HepG2 (cell line): ENCODE data around the gene GUK1. TPM values are rescaled to one million over a fixed set of nuclear protein-coding genes. Genes with fewer than 3 reads are reported as not detected.

Experiments used
- AGO1 ChIP-seq: fragments of 200-400 bp; formaldehyde crosslinking; IDR thresholded peaks from 2 replicates; pipeline ENCODE4 v1.6.1; 2017; ENCODE audit warnings: mild to moderate bottlenecking, low read depth, low read length, moderate library complexity; ENCODE audit not compliant: poor library complexity, severe bottlenecking
- AGO2 ChIP-seq: fragments of 200-400 bp; formaldehyde crosslinking; optimal IDR thresholded peaks from 2 replicates; pipeline ENCODE3; 2017; ENCODE audit warnings: mild to moderate bottlenecking, low read depth, low read length, moderate library complexity
- FIP1L1 ChIP-seq: fragments of 200-400 bp; formaldehyde crosslinking; IDR thresholded peaks from 2 replicates; pipeline ENCODE4 v1.6.1; 2018; ENCODE audit warnings: low read depth, mild to moderate bottlenecking, low read length, moderate library complexity, borderline replicate concordance; ENCODE audit not compliant: insufficient read depth
- GTF3A ChIP-seq: sonication (generic); formaldehyde crosslinking; conservative IDR thresholded peaks from 2 replicates; pipeline ENCODE4 v1.4.0; 2020; ENCODE audit warnings: mild to moderate bottlenecking, missing genetic modification reagents
- HMGA1 ChIP-seq: sonication (generic); formaldehyde crosslinking; conservative IDR thresholded peaks from 2 replicates; pipeline ENCODE4 v1.4.0; 2020; ENCODE audit warnings: missing genetic modification reagents
- ONECUT2 ChIP-seq: sonication (generic); formaldehyde crosslinking; IDR thresholded peaks from 2 replicates; pipeline ENCODE4 v1.4.0; 2020; ENCODE audit warnings: missing genetic modification reagents
- SALL1 ChIP-seq: sonication (generic); formaldehyde crosslinking; IDR thresholded peaks from 2 replicates; pipeline ENCODE4 v1.8.0; 2022; ENCODE audit warnings: mild to moderate bottlenecking, missing genetic modification reagents
- SALL2 ChIP-seq: sonication (generic); formaldehyde crosslinking; IDR thresholded peaks from 2 replicates; pipeline ENCODE4 v1.8.1; 2023; ENCODE audit warnings: mild to moderate bottlenecking, missing genetic modification reagents, inconsistent platforms
- SIN3B ChIP-seq: fragments of 150-350 bp; IDR thresholded peaks from 2 replicates; pipeline ENCODE4 v1.6.1; 2014; ENCODE audit warnings: low read length
- STAT5B ChIP-seq: sonication (generic); formaldehyde crosslinking; IDR thresholded peaks from 2 replicates; pipeline ENCODE4 v1.4.0; 2020; ENCODE audit warnings: missing genetic modification reagents
- ZBTB21 ChIP-seq: sonication (generic); formaldehyde crosslinking; IDR thresholded peaks from 2 replicates; pipeline ENCODE4 v1.4.0; 2020; ENCODE audit warnings: missing genetic modification reagents
- ZFP82 ChIP-seq: sonication (generic); formaldehyde crosslinking; IDR thresholded peaks from 2 replicates; pipeline ENCODE4 v1.5.1; 2020; ENCODE audit warnings: mild to moderate bottlenecking, missing genetic modification reagents, borderline replicate concordance
- ZNF253 ChIP-seq: sonication (generic); formaldehyde crosslinking; IDR thresholded peaks from 2 replicates; pipeline ENCODE4 v1.8.0; 2022; ENCODE audit warnings: mild to moderate bottlenecking, missing genetic modification reagents, borderline replicate concordance
- ZNF296 ChIP-seq: sonication (generic); formaldehyde crosslinking; conservative IDR thresholded peaks from 2 replicates; pipeline ENCODE4 v1.5.0; 2020; ENCODE audit warnings: mild to moderate bottlenecking, missing genetic modification reagents
- ZNF335 ChIP-seq: sonication (generic); formaldehyde crosslinking; IDR thresholded peaks from 2 replicates; pipeline ENCODE4 v1.4.0; 2020; ENCODE audit warnings: missing genetic modification reagents
- ZNF607 ChIP-seq: sonication (generic); formaldehyde crosslinking; IDR thresholded peaks from 2 replicates; pipeline ENCODE4 v1.5.1; 2020; ENCODE audit warnings: missing genetic modification reagents, mild to moderate bottlenecking, borderline replicate concordance
- ZNF83 ChIP-seq: sonication (generic); formaldehyde crosslinking; IDR thresholded peaks from 2 replicates; pipeline ENCODE4 v1.4.0; 2020; ENCODE audit warnings: missing genetic modification reagents, mild to moderate bottlenecking, borderline replicate concordance
- ZSCAN25 ChIP-seq: sonication (generic); formaldehyde crosslinking; IDR thresholded peaks from 2 replicates; pipeline ENCODE4 v1.8.0; 2022; ENCODE audit warnings: mild to moderate bottlenecking, missing genetic modification reagents
- polyA plus RNA-seq, 8 experiments: library from polyadenylated mRNA; depleted of rRNA in 3 of 8; stranded (reverse) in 7 of 8; unstranded in 1 of 8; fragments of >200 nt; fragmentation: Illumina TruSeq in 4 of 8; extraction: Trizol in 4 of 8; gene quantifications; 2 replicates each; pipeline versions ENCODE4 v1.2.1 to v1.2.3, GENCODE V29; 2011 to 2016; ENCODE audit warnings: low read depth in 4 of 8, missing spikeins in 1 of 8, mixed read lengths in 1 of 8; ENCODE audit not compliant: insufficient read depth in 1 of 8
- total RNA-seq, 5 experiments: library from RNA; depleted of rRNA; stranded (reverse); fragments of >200 nt; fragmentation: Illumina TruSeq; extraction: Trizol; gene quantifications; 2 replicates each; pipeline ENCODE4 v1.2.3, GENCODE V29; 2016; ENCODE audit warnings: low read depth in 1 of 5
- TF ChIP-seq, protein P1 (sequence below), 2 experiments: fragments of 450-650 bp in 1 of 2; sonication (generic) in 1 of 2; formaldehyde crosslinking; IDR thresholded peaks; 2 replicates each; pipeline versions ENCODE4 v1.5.0 to v1.8.0; 2020 to 2022; ENCODE audit warnings: mild to moderate bottlenecking in 1 of 2, missing genetic modification reagents in 1 of 2
- TF ChIP-seq, protein P2 (sequence below): sonication (generic); formaldehyde crosslinking; IDR thresholded peaks from 2 replicates; pipeline ENCODE4 v1.4.0; 2020; ENCODE audit warnings: missing genetic modification reagents, borderline replicate concordance
- TF ChIP-seq, protein P3 (sequence below): sonication (generic); formaldehyde crosslinking; IDR thresholded peaks from 2 replicates; pipeline ENCODE4 v1.4.0; 2020; ENCODE audit warnings: missing genetic modification reagents

GUK1 gene
- total and polyA plus RNA-seq, 2 of the 13 experiments (the other 11 are each of a cell fraction or from before 2014, with no cell fraction given) = 116 to 154 TPM

DNA sequence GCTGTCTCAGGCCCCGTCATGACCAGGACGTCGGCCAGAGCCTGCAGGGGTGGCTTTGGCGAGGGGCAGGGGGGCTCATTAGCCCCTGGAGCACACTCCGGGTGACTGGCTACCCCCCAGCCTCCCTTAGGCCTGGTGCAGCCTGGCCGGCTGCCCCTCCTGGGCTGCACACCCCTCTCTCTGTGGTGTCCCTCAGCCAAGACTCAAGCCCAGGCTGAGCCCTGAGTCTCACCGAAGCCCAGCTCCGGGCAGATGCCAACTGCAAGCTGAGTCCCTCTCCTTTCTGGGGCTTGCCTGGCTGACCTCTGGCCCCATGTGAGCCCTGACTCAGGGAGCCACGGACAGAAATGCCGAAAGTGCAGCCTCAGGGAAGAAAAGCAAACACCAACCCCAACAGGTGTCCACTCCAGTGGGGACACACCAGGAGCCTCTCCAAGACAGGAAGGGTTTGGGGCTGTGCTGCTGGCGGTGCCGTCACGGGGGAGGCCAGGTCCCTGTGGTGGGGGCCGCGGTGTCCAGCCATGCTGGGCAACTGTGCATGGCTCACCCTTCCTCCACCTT, 20.2 kb downstream of the GUK1 start (continued):
- TF ChIP-seq ZBTB21 (CRISPR knock-in tag) (no peak), FIP1L1 (no peak), ZNF607 (CRISPR knock-in tag) (no peak), GTF3A (CRISPR knock-in tag) (no peak), SIN3B (no peak), ZNF335 (CRISPR knock-in tag) (no peak), SALL1 (CRISPR knock-in tag) (peak; percentile 35; the same call in 1 of the 2 replicates), ZSCAN25 (CRISPR knock-in tag) (peak; percentile 87), ZNF83 (CRISPR knock-in tag) (peak; percentile 49; the same call in 1 of the 2 replicates), ZNF296 (CRISPR knock-in tag) (no peak), ONECUT2 (CRISPR knock-in tag) (no peak), AGO1 (peak; percentile 84), ZNF253 (CRISPR knock-in tag) (no peak), AGO2 (peak; percentile 34), HMGA1 (CRISPR knock-in tag) (no peak), STAT5B (CRISPR knock-in tag) (no peak), SALL2 (CRISPR knock-in tag) (no peak), ZFP82 (CRISPR knock-in tag) (no peak)
- TF ChIP-seq, protein P1, sequence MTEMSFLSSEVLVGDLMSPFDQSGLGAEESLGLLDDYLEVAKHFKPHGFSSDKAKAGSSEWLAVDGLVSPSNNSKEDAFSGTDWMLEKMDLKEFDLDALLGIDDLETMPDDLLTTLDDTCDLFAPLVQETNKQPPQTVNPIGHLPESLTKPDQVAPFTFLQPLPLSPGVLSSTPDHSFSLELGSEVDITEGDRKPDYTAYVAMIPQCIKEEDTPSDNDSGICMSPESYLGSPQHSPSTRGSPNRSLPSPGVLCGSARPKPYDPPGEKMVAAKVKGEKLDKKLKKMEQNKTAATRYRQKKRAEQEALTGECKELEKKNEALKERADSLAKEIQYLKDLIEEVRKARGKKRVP (CRISPR knock-in tag; IDR thresholded peaks at IDR 0.05) = no peak
- TF ChIP-seq, protein P2, sequence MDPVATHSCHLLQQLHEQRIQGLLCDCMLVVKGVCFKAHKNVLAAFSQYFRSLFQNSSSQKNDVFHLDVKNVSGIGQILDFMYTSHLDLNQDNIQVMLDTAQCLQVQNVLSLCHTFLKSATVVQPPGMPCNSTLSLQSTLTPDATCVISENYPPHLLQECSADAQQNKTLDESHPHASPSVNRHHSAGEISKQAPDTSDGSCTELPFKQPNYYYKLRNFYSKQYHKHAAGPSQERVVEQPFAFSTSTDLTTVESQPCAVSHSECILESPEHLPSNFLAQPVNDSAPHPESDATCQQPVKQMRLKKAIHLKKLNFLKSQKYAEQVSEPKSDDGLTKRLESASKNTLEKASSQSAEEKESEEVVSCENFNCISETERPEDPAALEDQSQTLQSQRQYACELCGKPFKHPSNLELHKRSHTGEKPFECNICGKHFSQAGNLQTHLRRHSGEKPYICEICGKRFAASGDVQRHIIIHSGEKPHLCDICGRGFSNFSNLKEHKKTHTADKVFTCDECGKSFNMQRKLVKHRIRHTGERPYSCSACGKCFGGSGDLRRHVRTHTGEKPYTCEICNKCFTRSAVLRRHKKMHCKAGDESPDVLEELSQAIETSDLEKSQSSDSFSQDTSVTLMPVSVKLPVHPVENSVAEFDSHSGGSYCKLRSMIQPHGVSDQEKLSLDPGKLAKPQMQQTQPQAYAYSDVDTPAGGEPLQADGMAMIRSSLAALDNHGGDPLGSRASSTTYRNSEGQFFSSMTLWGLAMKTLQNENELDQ (CRISPR knock-in tag) = no peak
- TF ChIP-seq, protein P3, sequence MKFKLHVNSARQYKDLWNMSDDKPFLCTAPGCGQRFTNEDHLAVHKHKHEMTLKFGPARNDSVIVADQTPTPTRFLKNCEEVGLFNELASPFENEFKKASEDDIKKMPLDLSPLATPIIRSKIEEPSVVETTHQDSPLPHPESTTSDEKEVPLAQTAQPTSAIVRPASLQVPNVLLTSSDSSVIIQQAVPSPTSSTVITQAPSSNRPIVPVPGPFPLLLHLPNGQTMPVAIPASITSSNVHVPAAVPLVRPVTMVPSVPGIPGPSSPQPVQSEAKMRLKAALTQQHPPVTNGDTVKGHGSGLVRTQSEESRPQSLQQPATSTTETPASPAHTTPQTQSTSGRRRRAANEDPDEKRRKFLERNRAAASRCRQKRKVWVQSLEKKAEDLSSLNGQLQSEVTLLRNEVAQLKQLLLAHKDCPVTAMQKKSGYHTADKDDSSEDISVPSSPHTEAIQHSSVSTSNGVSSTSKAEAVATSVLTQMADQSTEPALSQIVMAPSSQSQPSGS (CRISPR knock-in tag) = no peak
